Measurements from ENCODE around the gene UBAC1. TPM values are rescaled to one million over a fixed set of nuclear protein-coding genes. Genes with fewer than 3 reads are reported as not detected.
A peak's percentile ranks its signal among the peaks of the same experiment; 100 is the strongest.

Gene UBAC1
- total RNA-seq, 5 donors from 2014 or later (not counting 1 experiment from before 2014, with no cell fraction given) = 25.9 to 37.3 (median 33.6) TPM

- Histone ChIP-seq H3K4me1 (ENCODE audit: control insufficient read depth in 1 of 2, extremely low read depth in 1 of 2, insufficient read depth in 2 of 2, low read length in 2 of 2) (peaks cover 0 to 3% of the 10 kb centered on the region in 2 experiments), H3K4me3 (ENCODE audit: control insufficient read depth in 1 of 2, extremely low read depth in 1 of 2, low read length in 1 of 2) (no peak overlapping the region), H3K9me3 (no peaks in the 10 kb centered on the region), H3K27ac (ENCODE audit: low read length) (no peak overlapping the region), H3K27me3 (replicated peaks in 1 of 2; ENCODE audit: control insufficient read depth in 2 of 2, extremely low read depth in 1 of 2, insufficient read depth in 2 of 2, low read length in 1 of 2) (peaks cover 0 to 17% of the 10 kb centered on the region in 2 experiments), H3K36me3 (ENCODE audit: control insufficient read depth in 2 of 2, extremely low read depth in 1 of 2, insufficient read depth in 1 of 2, low read length in 1 of 2) (no peaks in the 10 kb centered on the region)
- 48% methylated on average over 18 of the region's 23 CpGs for WGBS (ENCODE audit: insufficient coverage)
- ATAC-seq (replicated peaks in 1 of 4) = no peak
- ChIA-PET CTCF (no interaction called here), POLR2A (no interaction called here)
- no peak for DNase-seq
- Mint-ChIP-seq H3K27me3 (no peaks in the 10 kb centered on the region), H3K27ac (no peak overlapping the region), H3K4me1 (peaks cover 6 to 15% (median 9%) of the 10 kb centered on the region in 3 donors), H3K9me3 (no peaks in the 10 kb centered on the region), H3K36me3 (no peaks in the 10 kb centered on the region), H3K4me3 (no peak overlapping the region)
These were observed 12.4 kb upstream of the UBAC1 start for GRCh38 chr9:135973277-135974219.

GRCh38 chr9:135971892-135972291 is 10.7 kb upstream of the UBAC1 start:
- no peaks in the 10 kb centered on the region for H3K36me3 ChIP-seq (ENCODE audit: control insufficient read depth in 2 of 2, extremely low read depth in 1 of 2, insufficient read depth in 1 of 2, low read length in 1 of 2)
- Mint-ChIP-seq H3K9me3 (no peaks in the 10 kb centered on the region), H3K27me3 (peaks cover 2 to 3% of the 10 kb centered on the region in 2 donors), H3K36me3 (no peaks in the 10 kb centered on the region), H3K4me3 (no peak overlapping the region), H3K4me1 (peaks cover 12 to 22% (median 15%) of the 10 kb centered on the region in 3 donors), H3K27ac (no peak overlapping the region)
- no peak overlapping the region for H3K4me3 ChIP-seq (ENCODE audit: control insufficient read depth in 1 of 2, extremely low read depth in 1 of 2, low read length in 1 of 2)
- ATAC-seq (replicated peaks in 1 of 4) = peak in 1 of 4 experiments; percentile 63
- peaks cover 0 to 24% of the 10 kb centered on the region in 2 experiments for H3K27me3 ChIP-seq (replicated peaks in 1 of 2; ENCODE audit: control insufficient read depth in 2 of 2, extremely low read depth in 1 of 2, insufficient read depth in 2 of 2, low read length in 1 of 2)
- WGBS (ENCODE audit: insufficient coverage) = 63% methylated on average over 10 of the region's 13 CpGs
- no peaks in the 10 kb centered on the region for H3K9me3 ChIP-seq
- POLR2A ChIA-PET = no interaction called here
- CTCF ChIA-PET = interaction anchor here in 1 of 2 donors (0.7 kb wide), 1 partner anchor 15 kb away, joined by 7 read pairs; no protein-coding TSS in a partner anchor
- peak in 32 of 35 experiments; percentile 14 to 78 (median 48) for DNase-seq
- peaks cover 0 to 12% of the 10 kb centered on the region in 2 experiments for H3K4me1 ChIP-seq (ENCODE audit: control insufficient read depth in 1 of 2, extremely low read depth in 1 of 2, insufficient read depth in 2 of 2, low read length in 2 of 2)
- H3K27ac ChIP-seq (ENCODE audit: low read length) = no peak overlapping the region

- H3K9me3 Mint-ChIP-seq = no peaks in the 10 kb centered on the region
- H3K36me3 ChIP-seq (ENCODE audit: control insufficient read depth in 2 of 2, extremely low read depth in 1 of 2, insufficient read depth in 1 of 2, low read length in 1 of 2) = no peaks in the 10 kb centered on the region
- no peaks in the 10 kb centered on the region for H3K36me3 Mint-ChIP-seq
- H3K4me3 ChIP-seq (ENCODE audit: control insufficient read depth in 1 of 2, extremely low read depth in 1 of 2, low read length in 1 of 2) = no peak overlapping the region
- peaks cover 2 to 3% of the 10 kb centered on the region in 2 donors for H3K27me3 Mint-ChIP-seq
- ChIA-PET CTCF (no interaction called here), POLR2A (no interaction called here)
- no peak overlapping the region for H3K27ac ChIP-seq (ENCODE audit: low read length)
- DNase-seq = no peak
- H3K9me3 ChIP-seq = no peaks in the 10 kb centered on the region
- peaks cover 0 to 18% of the 10 kb centered on the region in 2 experiments for H3K4me1 ChIP-seq (ENCODE audit: control insufficient read depth in 1 of 2, extremely low read depth in 1 of 2, insufficient read depth in 2 of 2, low read length in 2 of 2)
- no peak for ATAC-seq (replicated peaks in 1 of 4)
- H3K4me3 Mint-ChIP-seq = no peak overlapping the region
- no peak overlapping the region for H3K27ac Mint-ChIP-seq
- peaks cover 12 to 22% (median 15%) of the 10 kb centered on the region in 3 donors for H3K4me1 Mint-ChIP-seq
- 71% methylated on average over 10 of the region's 18 CpGs for WGBS (ENCODE audit: insufficient coverage)
- H3K27me3 ChIP-seq (replicated peaks in 1 of 2; ENCODE audit: control insufficient read depth in 2 of 2, extremely low read depth in 1 of 2, insufficient read depth in 2 of 2, low read length in 1 of 2) = peaks cover 0 to 28% of the 10 kb centered on the region in 2 experiments
These were observed 10.1 kb upstream of the UBAC1 start for GRCh38 chr9:135971111-135971766.

GRCh38 chr9:135970128-135970815 is 9.1 kb upstream of the UBAC1 start:
- Histone ChIP-seq H3K4me1 (ENCODE audit: control insufficient read depth in 1 of 2, extremely low read depth in 1 of 2, insufficient read depth in 2 of 2, low read length in 2 of 2) (peaks cover 0 to 18% of the 10 kb centered on the region in 2 experiments), H3K4me3 (ENCODE audit: control insufficient read depth in 1 of 2, extremely low read depth in 1 of 2, low read length in 1 of 2) (no peak overlapping the region), H3K9me3 (no peaks in the 10 kb centered on the region), H3K27me3 (replicated peaks in 1 of 2; ENCODE audit: control insufficient read depth in 2 of 2, extremely low read depth in 1 of 2, insufficient read depth in 2 of 2, low read length in 1 of 2) (peaks cover 0 to 32% of the 10 kb centered on the region in 2 experiments), H3K36me3 (ENCODE audit: control insufficient read depth in 2 of 2, extremely low read depth in 1 of 2, insufficient read depth in 1 of 2, low read length in 1 of 2) (no peaks in the 10 kb centered on the region), H3K27ac (ENCODE audit: low read length) (no peak overlapping the region)
- Mint-ChIP-seq H3K4me1 (peaks cover 12 to 22% (median 15%) of the 10 kb centered on the region in 3 donors), H3K27me3 (peaks cover 2 to 3% of the 10 kb centered on the region in 2 donors), H3K27ac (no peak overlapping the region), H3K4me3 (no peak overlapping the region), H3K9me3 (no peaks in the 10 kb centered on the region), H3K36me3 (no peaks in the 10 kb centered on the region)
- ATAC-seq (replicated peaks in 1 of 4) (no peak), DNase-seq (no peak)
- 84% methylated on average over 5 of the region's 9 CpGs for WGBS (ENCODE audit: insufficient coverage)
- POLR2A ChIA-PET = no interaction called here
- CTCF ChIA-PET = no interaction called here

- DNase-seq = no peak
- peaks cover 2 to 3% of the 10 kb centered on the region in 2 donors for H3K27me3 Mint-ChIP-seq
- H3K36me3 Mint-ChIP-seq = no peaks in the 10 kb centered on the region
- H3K36me3 ChIP-seq (ENCODE audit: control insufficient read depth in 2 of 2, extremely low read depth in 1 of 2, insufficient read depth in 1 of 2, low read length in 1 of 2) = no peaks in the 10 kb centered on the region
- H3K27ac Mint-ChIP-seq = no peak overlapping the region
- H3K9me3 Mint-ChIP-seq = no peaks in the 10 kb centered on the region
- CTCF ChIA-PET = no interaction called here
- no peak overlapping the region for H3K27ac ChIP-seq (ENCODE audit: low read length)
- ATAC-seq (replicated peaks in 1 of 4) = no peak
- POLR2A ChIA-PET = no interaction called here
- peaks cover 12 to 18% (median 15%) of the 10 kb centered on the region in 3 donors for H3K4me1 Mint-ChIP-seq
- no peaks in the 10 kb centered on the region for H3K9me3 ChIP-seq
- H3K27me3 ChIP-seq (replicated peaks in 1 of 2; ENCODE audit: control insufficient read depth in 2 of 2, extremely low read depth in 1 of 2, insufficient read depth in 2 of 2, low read length in 1 of 2) = peaks cover 0 to 40% of the 10 kb centered on the region in 2 experiments
- H3K4me3 Mint-ChIP-seq = no peak overlapping the region
- H3K4me3 ChIP-seq (ENCODE audit: control insufficient read depth in 1 of 2, extremely low read depth in 1 of 2, low read length in 1 of 2) = no peak overlapping the region
- 60% methylated on average over 8 of the region's 12 CpGs for WGBS (ENCODE audit: insufficient coverage)
- peaks cover 0 to 18% of the 10 kb centered on the region in 2 experiments for H3K4me1 ChIP-seq (ENCODE audit: control insufficient read depth in 1 of 2, extremely low read depth in 1 of 2, insufficient read depth in 2 of 2, low read length in 2 of 2)
These were observed 8.0 kb upstream of the UBAC1 start for GRCh38 chr9:135969064-135969683.

- Mint-ChIP-seq H3K9me3 (no peaks in the 10 kb centered on the region), H3K4me1 (peaks cover 12 to 14% (median 13%) of the 10 kb centered on the region in 3 donors), H3K27ac (no peak overlapping the region), H3K27me3 (peaks cover 2 to 3% of the 10 kb centered on the region in 2 donors), H3K36me3 (no peaks in the 10 kb centered on the region), H3K4me3 (no peak overlapping the region)
- Histone ChIP-seq H3K9me3 (no peaks in the 10 kb centered on the region), H3K27me3 (replicated peaks in 1 of 2; ENCODE audit: control insufficient read depth in 2 of 2, extremely low read depth in 1 of 2, insufficient read depth in 2 of 2, low read length in 1 of 2) (peaks cover 0 to 40% of the 10 kb centered on the region in 2 experiments), H3K4me3 (ENCODE audit: control insufficient read depth in 1 of 2, extremely low read depth in 1 of 2, low read length in 1 of 2) (no peak overlapping the region), H3K36me3 (ENCODE audit: control insufficient read depth in 2 of 2, extremely low read depth in 1 of 2, insufficient read depth in 1 of 2, low read length in 1 of 2) (no peaks in the 10 kb centered on the region), H3K4me1 (ENCODE audit: control insufficient read depth in 1 of 2, extremely low read depth in 1 of 2, insufficient read depth in 2 of 2, low read length in 2 of 2) (peaks cover 0 to 18% of the 10 kb centered on the region in 2 experiments), H3K27ac (ENCODE audit: low read length) (no peak overlapping the region)
- ChIA-PET POLR2A (no interaction called here), CTCF (no interaction called here)
- DNase-seq = no peak
- ATAC-seq (replicated peaks in 1 of 4) = no peak
- 71% methylated on average over 4 of the region's 7 CpGs for WGBS (ENCODE audit: insufficient coverage)
These were observed 7.4 kb upstream of the UBAC1 start for GRCh38 chr9:135968601-135969000.

Data from T-cell (primary cell).